BE2C (cell line): ENCODE measurements around the gene PTPN13.

ENCODE experiments used
- DNase-seq: peaks from one replicate; pipeline ENCODE4 v3.0.0-alpha.2; 2020
- H3K27me3 ChIP-seq: fragments of 250-450 bp; sonication (Bioruptor Pico); 2 replicates; pipeline ENCODE4 v1.5.1; 2020; ENCODE audit warnings: mild to moderate bottlenecking
- H3K36me3 ChIP-seq: fragments of 250-450 bp; sonication (Bioruptor Pico); 2 replicates; pipeline ENCODE4 v1.5.1; 2020; ENCODE audit warnings: mild to moderate bottlenecking
- H3K4me1 ChIP-seq: fragments of 250-450 bp; sonication (Bioruptor Pico); 2 replicates; pipeline ENCODE4 v1.5.1; 2020
- H3K4me3 ChIP-seq: 2 replicates; pipeline ENCODE4 v1.5.1; 2011; ENCODE audit warnings: low read depth, low read length
- H3K9me3 ChIP-seq: fragments of 250-450 bp; sonication (Bioruptor Pico); 2 replicates; pipeline ENCODE4 v1.5.1; 2020
- TF ChIP-seq, protein P1 (sequence below): IDR thresholded peaks from 2 replicates; pipeline ENCODE4 v1.5.1; 2012; ENCODE audit warnings: mild to moderate bottlenecking, low read depth, low read length

The PTPN13 gene

GRCh38 chr4:86853209-86853608 lies 259.1 kb downstream of the PTPN13 start:
- DNase-seq, result no peak
- Histone ChIP-seq H3K4me3 (no peak overlapping the region), H3K9me3 (no peaks in the 10 kb centered on the region), H3K27me3 (no peaks in the 10 kb centered on the region), H3K36me3 (no peaks in the 10 kb centered on the region), H3K4me1 (no peaks in the 10 kb centered on the region)
- TF ChIP-seq, protein P1, sequence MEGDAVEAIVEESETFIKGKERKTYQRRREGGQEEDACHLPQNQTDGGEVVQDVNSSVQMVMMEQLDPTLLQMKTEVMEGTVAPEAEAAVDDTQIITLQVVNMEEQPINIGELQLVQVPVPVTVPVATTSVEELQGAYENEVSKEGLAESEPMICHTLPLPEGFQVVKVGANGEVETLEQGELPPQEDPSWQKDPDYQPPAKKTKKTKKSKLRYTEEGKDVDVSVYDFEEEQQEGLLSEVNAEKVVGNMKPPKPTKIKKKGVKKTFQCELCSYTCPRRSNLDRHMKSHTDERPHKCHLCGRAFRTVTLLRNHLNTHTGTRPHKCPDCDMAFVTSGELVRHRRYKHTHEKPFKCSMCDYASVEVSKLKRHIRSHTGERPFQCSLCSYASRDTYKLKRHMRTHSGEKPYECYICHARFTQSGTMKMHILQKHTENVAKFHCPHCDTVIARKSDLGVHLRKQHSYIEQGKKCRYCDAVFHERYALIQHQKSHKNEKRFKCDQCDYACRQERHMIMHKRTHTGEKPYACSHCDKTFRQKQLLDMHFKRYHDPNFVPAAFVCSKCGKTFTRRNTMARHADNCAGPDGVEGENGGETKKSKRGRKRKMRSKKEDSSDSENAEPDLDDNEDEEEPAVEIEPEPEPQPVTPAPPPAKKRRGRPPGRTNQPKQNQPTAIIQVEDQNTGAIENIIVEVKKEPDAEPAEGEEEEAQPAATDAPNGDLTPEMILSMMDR, result no peak

DNA sequence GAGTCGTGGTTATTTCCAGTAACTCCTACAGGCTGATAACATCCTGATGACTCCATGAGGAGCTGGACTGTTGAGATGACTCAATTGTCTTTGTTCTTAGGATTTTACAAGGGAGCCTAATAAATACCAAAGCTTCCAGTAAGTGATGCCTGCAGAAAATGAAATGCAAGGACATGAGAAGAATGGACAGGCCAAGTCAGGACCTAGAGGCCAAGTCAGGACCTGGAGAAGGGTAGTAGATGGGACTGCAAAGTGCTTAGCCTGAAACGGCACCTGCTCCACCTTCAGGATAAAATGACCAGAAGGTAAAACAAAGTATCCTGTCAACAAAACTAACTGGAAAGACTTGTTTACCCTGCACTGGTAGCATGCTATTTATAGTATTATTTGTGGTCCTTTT lies 261.5 kb downstream of the PTPN13 start:
- H3K27me3 ChIP-seq, result no peaks in the 10 kb centered on the region
- H3K4me3 ChIP-seq, result no peak overlapping the region
- TF ChIP-seq, protein P1, result no peak
- no peak for DNase-seq
- H3K9me3 ChIP-seq, result no peaks in the 10 kb centered on the region
- no peaks in the 10 kb centered on the region for H3K36me3 ChIP-seq
- H3K4me1 ChIP-seq, result no peaks in the 10 kb centered on the region

- TF ChIP-seq, protein P1, result no peak
- Histone ChIP-seq H3K27me3 (no peaks in the 10 kb centered on the region), H3K4me1 (no peaks in the 10 kb centered on the region), H3K4me3 (no peak overlapping the region), H3K9me3 (no peaks in the 10 kb centered on the region), H3K36me3 (no peaks in the 10 kb centered on the region)
- no peak for DNase-seq
Measured at GRCh38 chr4:86856896-86857295, 262.8 kb downstream of the PTPN13 start.

DNA sequence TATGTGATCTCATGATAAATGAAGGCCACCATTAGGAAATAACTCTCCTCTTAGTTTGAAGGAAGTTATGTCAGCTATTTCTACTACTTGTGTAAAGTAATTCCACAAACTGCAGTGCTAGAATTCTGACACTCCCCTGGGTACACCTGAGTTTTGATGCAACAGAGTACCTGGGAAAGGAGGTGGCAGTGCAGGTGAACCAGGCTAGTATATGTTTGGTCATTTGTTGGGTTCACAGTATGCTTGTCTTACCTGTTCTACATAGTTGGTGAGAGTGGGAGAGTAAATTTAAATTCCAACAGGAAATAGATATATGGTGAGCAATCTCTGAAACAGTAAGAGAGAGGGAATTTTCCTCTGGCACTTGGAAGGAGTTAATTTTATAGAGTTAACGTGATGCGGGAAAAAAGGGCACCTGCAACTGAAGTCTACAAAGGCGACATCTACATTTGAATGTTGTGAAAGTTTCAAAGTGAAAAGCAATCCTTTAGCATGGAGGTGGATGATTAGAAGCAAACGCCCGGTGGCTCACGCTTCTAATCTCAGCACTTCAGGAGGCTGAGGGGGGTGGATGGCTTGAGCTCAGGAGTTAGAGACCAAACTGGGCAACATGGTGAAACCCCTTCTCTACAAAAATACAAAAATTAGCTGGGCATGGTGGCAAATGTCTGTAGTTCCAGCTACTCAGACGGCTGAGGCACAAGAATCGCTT lies 263.4 kb downstream of the PTPN13 start:
- H3K9me3 ChIP-seq, result no peaks in the 10 kb centered on the region
- H3K4me3 ChIP-seq, result no peak overlapping the region
- DNase-seq, result no peak
- H3K4me1 ChIP-seq, result no peaks in the 10 kb centered on the region
- TF ChIP-seq, protein P1, result no peak
- no peaks in the 10 kb centered on the region for H3K27me3 ChIP-seq
- H3K36me3 ChIP-seq, result no peaks in the 10 kb centered on the region
